Lower lobe of right lung (tissue), 2 donors: ENCODE data around the gene DLGAP1. TPM values are rescaled to one million over a fixed set of nuclear protein-coding genes. Genes with fewer than 3 reads are reported as not detected.
"Not testable (repeated sequence)": the region's sequence is repeated elsewhere in the genome, so short reads cannot be mapped to it uniquely, and the experiment has no call there.

ENCODE experiments used
- ATAC-seq, 2 donors: fragments of 200-7000 bp; cut with Tn5 transposase; one replicate each; pipeline ENCODE4 v1.9.1; 2020 to 2022; ENCODE audit warnings: mild to moderate bottlenecking in 2 of 2, moderate library complexity in 2 of 2
- DNase-seq: peaks from one replicate; pipeline ENCODE4 v3.0.0-alpha.2; 2020
- H3K27ac ChIP-seq: fragments of 200-600 bp; one replicate; pipeline ENCODE4 v1.8.0; 2022
- H3K27me3 ChIP-seq: fragments of 200-600 bp; one replicate; pipeline ENCODE4 v1.8.0; 2022; ENCODE audit warnings: low read depth
- H3K36me3 ChIP-seq: fragments of 200-600 bp; one replicate; pipeline ENCODE4 v1.8.0; 2022; ENCODE audit warnings: mild to moderate bottlenecking
- H3K4me1 ChIP-seq: fragments of 200-600 bp; one replicate; pipeline ENCODE4 v1.8.0; 2022
- H3K4me3 ChIP-seq: fragments of 200-600 bp; one replicate; pipeline ENCODE4 v1.8.0; 2022; ENCODE audit warnings: mild to moderate bottlenecking
- H3K9me3 ChIP-seq: fragments of 200-600 bp; one replicate; pipeline ENCODE4 v1.8.0; 2022
- CTCF ChIP-seq: fragments of 200-600 bp; IDR thresholded peaks from one replicate; pipeline ENCODE4 v1.8.0; 2022; ENCODE audit warnings: antibody characterized with exemption, mild to moderate bottlenecking
- intact Hi-C: fragments of 100-400 bp; cut with DNase I; formaldehyde crosslinking; loops from one replicate; pipeline ENCODE4 v1.11.0; 2022
- long read RNA-seq: library from polyadenylated mRNA; unstranded; transcript quantifications from one replicate; pipeline ENCODE4 v2.0.0, GENCODE V29; 2021
- total RNA-seq: library from RNA; stranded (reverse); fragmentation: NEBNext Ultra II Directional; extraction: Animal tissue kit (Norgen Biotek cat#: 25700); gene quantifications from one replicate; pipeline ENCODE4 v1.2.1, GENCODE V29; 2021
- donor health status: DM: no; HTN: yes; CAD: no; lungs with severe emphysema.

The DLGAP1 gene
- total RNA-seq: 3.8 TPM
- long read RNA-seq, partial matches to known transcripts: 2 of 11 reads
- long read RNA-seq, other reads (novel, unspliced or antisense): 9 of 11 reads

- intact Hi-C loops: no loop called here
- H3K27ac ChIP-seq: no peak within 1 kb of the TSS
- H3K27me3 ChIP-seq: peaks cover 40% of the 10 kb centered on the region
- TF ChIP-seq CTCF: no peak
- no peaks in the 10 kb centered on the region for H3K4me1 ChIP-seq
- H3K9me3 ChIP-seq: peaks cover 4% of the 10 kb centered on the region
- H3K4me3 ChIP-seq: peak within 1 kb of the TSS; percentile 53
- no peaks in the 10 kb centered on the region for H3K36me3 ChIP-seq
- ATAC-seq (peak; percentile 94 to 95), DNase-seq (peak; percentile 72)
These were observed at the start of gene DLGAP1 for GRCh38 chr18:4455113-4455811. DLGAP1 (minus strand) TSS chr18:4455307.

GRCh38 chr18:4494703-4495284, 39.7 kb upstream of the DLGAP1 start:
- H3K9me3 ChIP-seq, H3K36me3 ChIP-seq, DNase-seq, H3K27ac ChIP-seq, intact Hi-C loops, H3K4me3 ChIP-seq, ATAC-seq, H3K4me1 ChIP-seq, H3K27me3 ChIP-seq: not testable (repeated sequence)

- no peak overlapping the region for H3K4me3 ChIP-seq
- H3K36me3 ChIP-seq: no peaks in the 10 kb centered on the region
- TF ChIP-seq CTCF: no peak
- H3K27me3 ChIP-seq: no peaks in the 10 kb centered on the region
- no peaks in the 10 kb centered on the region for H3K9me3 ChIP-seq
- intact Hi-C loops: no loop called here
- DNase-seq (no peak), ATAC-seq (no peak)
- no peak overlapping the region for H3K27ac ChIP-seq
- no peaks in the 10 kb centered on the region for H3K4me1 ChIP-seq
These were observed 13.4 kb upstream of the DLGAP1 start for GRCh38 chr18:4468511-4468910.

- H3K27ac ChIP-seq: no peak overlapping the region
These were observed 482 bp downstream of the DLGAP1 start for GRCh38 chr18:4454537-4455112.

GRCh38 chr18:4453874-4454536, 1.1 kb downstream of the DLGAP1 start:
- no peaks in the 10 kb centered on the region for H3K4me1 ChIP-seq
- ATAC-seq: peak; percentile 31 to 46
- DNase-seq: peak; percentile 37
- intact Hi-C loops: no loop called here
- no peak overlapping the region for H3K27ac ChIP-seq
- H3K27me3 ChIP-seq: peaks cover 40% of the 10 kb centered on the region
- peaks cover 4% of the 10 kb centered on the region for H3K9me3 ChIP-seq
- no peak for TF ChIP-seq CTCF
- H3K36me3 ChIP-seq: no peaks in the 10 kb centered on the region
- peak overlapping the region; percentile 53 for H3K4me3 ChIP-seq

More at GRCh38 chr18:4454537-4455112, 482 bp downstream of the DLGAP1 start:
- no peaks in the 10 kb centered on the region for H3K36me3 ChIP-seq
- intact Hi-C loops: no loop called here
- H3K27me3 ChIP-seq: peaks cover 40% of the 10 kb centered on the region
- no peak for DNase-seq
- TF ChIP-seq CTCF: no peak
- H3K4me1 ChIP-seq: no peaks in the 10 kb centered on the region
- H3K4me3 ChIP-seq: peak overlapping the region; percentile 53
- ATAC-seq: peak; percentile 63 to 71
- peaks cover 4% of the 10 kb centered on the region for H3K9me3 ChIP-seq
